Activated naive CD4-positive, alpha-beta T cell treated with anti-CD3 and anti-CD28 coated beads, Interleukin-2, amount 10 ng/mL, durations not matched to agents 7 days and 5 days (primary cell): ENCODE measurements around the gene UBASH3A.

Source experiments
- CTCF ChIA-PET: fragments of 350-600 bp; sonication (Branson Sonifier 250); formaldehyde crosslinking; loops from one replicate; lab custom pipeline; 2021; ENCODE audit warnings: antibody characterized with exemption; lab: Charles Lee
- DNase-seq: peaks from one replicate; pipeline ENCODE4 v3.0.0-alpha.2; 2020
- H3K27ac Mint-ChIP-seq: one replicate; pipeline ENCODE4 v1.8.0; 2021; ENCODE audit warnings: mild to moderate bottlenecking, moderate library complexity, mixed read lengths
- H3K27me3 Mint-ChIP-seq: one replicate; pipeline ENCODE4 v1.8.0; 2021; ENCODE audit warnings: mild to moderate bottlenecking, mixed read lengths
- H3K36me3 Mint-ChIP-seq: one replicate; pipeline ENCODE4 v1.8.0; 2021; ENCODE audit warnings: mixed read lengths
- H3K4me1 Mint-ChIP-seq: one replicate; pipeline ENCODE4 v1.8.0; 2021; ENCODE audit warnings: mixed read lengths
- H3K4me3 Mint-ChIP-seq: one replicate; pipeline ENCODE4 v1.8.0; 2021; ENCODE audit warnings: mild to moderate bottlenecking, moderate library complexity, mixed read lengths
- H3K9me3 Mint-ChIP-seq: one replicate; pipeline ENCODE4 v1.8.0; 2021; ENCODE audit warnings: mixed read lengths

UBASH3A gene

GRCh38 chr21:42390193-42390592 is 13.5 kb upstream of the UBASH3A start:
- Mint-ChIP-seq H3K27ac (no peak overlapping the region), H3K27me3 (peaks cover 8% of the 10 kb centered on the region), H3K4me1 (peaks cover 78% of the 10 kb centered on the region), H3K4me3 (no peak overlapping the region), H3K36me3 (peaks cover 26% of the 10 kb centered on the region), H3K9me3 (peaks cover 2% of the 10 kb centered on the region)
- no peak for DNase-seq
- CTCF ChIA-PET = no interaction called here

- CTCF ChIA-PET = no interaction called here
- Mint-ChIP-seq H3K4me3 (no peak overlapping the region), H3K27ac (no peak overlapping the region), H3K9me3 (no peaks in the 10 kb centered on the region), H3K4me1 (peaks cover 75% of the 10 kb centered on the region), H3K27me3 (peaks cover 9% of the 10 kb centered on the region), H3K36me3 (peaks cover 22% of the 10 kb centered on the region)
- DNase-seq = no peak
Measured at GRCh38 chr21:42390696-42391095, 13.0 kb upstream of the UBASH3A start.

- peaks cover 75% of the 10 kb centered on the region for H3K4me1 Mint-ChIP-seq
- H3K27ac Mint-ChIP-seq = peak overlapping the region; percentile 20
- H3K27me3 Mint-ChIP-seq = peaks cover 9% of the 10 kb centered on the region
- H3K9me3 Mint-ChIP-seq = no peaks in the 10 kb centered on the region
- no peak for DNase-seq
- peaks cover 21% of the 10 kb centered on the region for H3K36me3 Mint-ChIP-seq
- no peak overlapping the region for H3K4me3 Mint-ChIP-seq
- CTCF ChIA-PET = no interaction called here
Measured at GRCh38 chr21:42391297-42391696, 12.4 kb upstream of the UBASH3A start.

- Mint-ChIP-seq H3K4me1 (peaks cover 72% of the 10 kb centered on the region), H3K4me3 (peak overlapping the region; percentile 2), H3K36me3 (peaks cover 15% of the 10 kb centered on the region), H3K27me3 (peaks cover 9% of the 10 kb centered on the region), H3K27ac (peak overlapping the region; percentile 76), H3K9me3 (no peaks in the 10 kb centered on the region)
- no peak for DNase-seq
- CTCF ChIA-PET = interaction anchor here (1.0 to 2.1 kb wide), 4 partner anchors 11 to 57 kb away, joined by 3 to 13 read pairs (median 6); partner anchors contain the start of gene UBASH3A
Measured at GRCh38 chr21:42392731-42393442, 10.8 kb upstream of the UBASH3A start.

GRCh38 chr21:42393443-42393950 is 10.2 kb upstream of the UBASH3A start:
- peak overlapping the region; percentile 2 for H3K4me3 Mint-ChIP-seq
- CTCF ChIA-PET = interaction anchor here (1.0 to 2.1 kb wide), 4 partner anchors 10 to 57 kb away, joined by 3 to 13 read pairs (median 6); partner anchors contain the start of gene UBASH3A
- no peaks in the 10 kb centered on the region for H3K9me3 Mint-ChIP-seq
- peaks cover 9% of the 10 kb centered on the region for H3K27me3 Mint-ChIP-seq
- peak overlapping the region; percentile 76 for H3K27ac Mint-ChIP-seq
- peaks cover 20% of the 10 kb centered on the region for H3K36me3 Mint-ChIP-seq
- H3K4me1 Mint-ChIP-seq = peaks cover 72% of the 10 kb centered on the region
- DNase-seq = no peak

GRCh38 chr21:42395302-42395701 is 8.4 kb upstream of the UBASH3A start:
- Mint-ChIP-seq H3K9me3 (no peaks in the 10 kb centered on the region), H3K4me3 (no peak overlapping the region), H3K36me3 (peaks cover 16% of the 10 kb centered on the region), H3K27me3 (peaks cover 9% of the 10 kb centered on the region), H3K27ac (no peak overlapping the region), H3K4me1 (peaks cover 65% of the 10 kb centered on the region)
- CTCF ChIA-PET = no interaction called here
- DNase-seq = no peak

GRCh38 chr21:42395905-42396651 is 7.6 kb upstream of the UBASH3A start, which contains the start of gene TMPRSS3:
TMPRSS3 (minus strand) TSS chr21:42396052; CDS start chr21:42395417, 635 bp downstream.
- H3K27me3 Mint-ChIP-seq = peaks cover 9% of the 10 kb centered on the region
- CTCF ChIA-PET = interaction anchor here (1.1 kb wide), 1 partner anchor 15 kb away, joined by 4 read pairs; no protein-coding TSS in a partner anchor

GRCh38 chr21:42396799-42397745 is 6.6 kb upstream of the UBASH3A start:
- Mint-ChIP-seq H3K4me1 (peaks cover 61% of the 10 kb centered on the region), H3K27ac (no peak overlapping the region), H3K27me3 (peaks cover 9% of the 10 kb centered on the region), H3K9me3 (peaks cover 8% of the 10 kb centered on the region), H3K36me3 (peaks cover 19% of the 10 kb centered on the region), H3K4me3 (no peak overlapping the region)
- DNase-seq = no peak
- CTCF ChIA-PET = interaction anchor here (1.1 kb wide), 1 partner anchor 16 kb away, joined by 4 read pairs; no protein-coding TSS in a partner anchor

More at GRCh38 chr21:42395905-42396651, 7.6 kb upstream of the UBASH3A start, which contains the start of gene TMPRSS3:
- Mint-ChIP-seq H3K4me1 (peaks cover 63% of the 10 kb centered on the region), H3K27ac (no peak within 1 kb of the TSS), H3K9me3 (no peaks in the 10 kb centered on the region), H3K4me3 (no peak within 1 kb of the TSS), H3K36me3 (peaks cover 14% of the 10 kb centered on the region)
- no peak for DNase-seq

- CTCF ChIA-PET = interaction anchor here (1.1 to 1.8 kb wide), 4 partner anchors 10 to 139 kb away, joined by 3 to 6 read pairs (median 4); no protein-coding TSS in a partner anchor
- peaks cover 9% of the 10 kb centered on the region for H3K27me3 Mint-ChIP-seq
- H3K9me3 Mint-ChIP-seq = peaks cover 10% of the 10 kb centered on the region
- no peak overlapping the region for H3K27ac Mint-ChIP-seq
- no peak overlapping the region for H3K4me3 Mint-ChIP-seq
- peaks cover 60% of the 10 kb centered on the region for H3K4me1 Mint-ChIP-seq
- DNase-seq = no peak
- H3K36me3 Mint-ChIP-seq = peaks cover 19% of the 10 kb centered on the region
Measured at GRCh38 chr21:42397746-42398394, 5.8 kb upstream of the UBASH3A start.

- no peak for DNase-seq
- Mint-ChIP-seq H3K4me3 (no peak overlapping the region), H3K27ac (peak overlapping the region; percentile 9), H3K9me3 (peaks cover 10% of the 10 kb centered on the region), H3K4me1 (peaks cover 59% of the 10 kb centered on the region), H3K36me3 (peaks cover 19% of the 10 kb centered on the region), H3K27me3 (peaks cover 9% of the 10 kb centered on the region)
- CTCF ChIA-PET = interaction anchor here (1.1 to 1.8 kb wide), 4 partner anchors 11 to 140 kb away, joined by 3 to 6 read pairs (median 4); no protein-coding TSS in a partner anchor
Measured at GRCh38 chr21:42398436-42399028, 5.2 kb upstream of the UBASH3A start.

- Mint-ChIP-seq H3K4me1 (peaks cover 53% of the 10 kb centered on the region), H3K27me3 (no peaks in the 10 kb centered on the region), H3K27ac (no peak overlapping the region), H3K36me3 (peaks cover 25% of the 10 kb centered on the region), H3K9me3 (peaks cover 10% of the 10 kb centered on the region), H3K4me3 (no peak overlapping the region)
- CTCF ChIA-PET = interaction anchor here (0.7 kb wide), 1 partner anchor 199 kb away, joined by 3 read pairs; no protein-coding TSS in a partner anchor
- no peak for DNase-seq
Measured at GRCh38 chr21:42400525-42400924, 3.2 kb upstream of the UBASH3A start.

GRCh38 chr21:42401154-42401553 is 2.5 kb upstream of the UBASH3A start:
- peaks cover 28% of the 10 kb centered on the region for H3K36me3 Mint-ChIP-seq
- CTCF ChIA-PET = interaction anchor here (0.6 to 0.9 kb wide), 3 partner anchors 15 to 339 kb away, joined by 3 to 4 read pairs (median 4); no protein-coding TSS in a partner anchor
- peaks cover 53% of the 10 kb centered on the region for H3K4me1 Mint-ChIP-seq

More at GRCh38 chr21:42401154-42401553, 2.5 kb upstream of the UBASH3A start:
- peaks cover 10% of the 10 kb centered on the region for H3K9me3 Mint-ChIP-seq
- DNase-seq = no peak
- H3K4me3 Mint-ChIP-seq = no peak overlapping the region
- no peak overlapping the region for H3K27ac Mint-ChIP-seq
- H3K27me3 Mint-ChIP-seq = no peaks in the 10 kb centered on the region
